SK-N-SH treated with all-trans-retinoic acid at 6 μM for 48 hours (cell line): ENCODE measurements around the gene CLDND2.

Experiments
- ATAC-seq: fragments of 200-7000 bp; cut with Tn5 transposase; 3 replicates; pipeline ENCODE4 v1.9.1; 2020; ENCODE audit warnings: mild to moderate bottlenecking, moderate library complexity
- ARNTL ChIP-seq: fragments of 450-650 bp; formaldehyde crosslinking; IDR thresholded peaks from 2 replicates; pipeline ENCODE4 v1.5.0; 2020; ENCODE audit warnings: low read depth, mild to moderate bottlenecking, moderate library complexity, borderline replicate concordance
- BACH2 ChIP-seq: fragments of 250-450 bp; sonication (Bioruptor Pico); IDR thresholded peaks from 2 replicates; pipeline ENCODE4 v1.9.0; 2021; ENCODE audit warnings: mild to moderate bottlenecking, borderline replicate concordance
- CREB5 ChIP-seq: fragments of 250-450 bp; sonication (Bioruptor Pico); IDR thresholded peaks from 2 replicates; pipeline ENCODE4 v1.5.1; 2020; ENCODE audit warnings: low read depth, mild to moderate bottlenecking, moderate library complexity
- ISL1 ChIP-seq: fragments of 250-450 bp; sonication (Bioruptor Pico); IDR thresholded peaks from 2 replicates; pipeline ENCODE4 v2.1.2; 2022; ENCODE audit warnings: mild to moderate bottlenecking, moderate library complexity
- OSR1 ChIP-seq: fragments of 250-450 bp; sonication (Bioruptor Pico); IDR thresholded peaks from 2 replicates; pipeline ENCODE4 v1.8.0; 2022; ENCODE audit warnings: moderate library complexity, mild to moderate bottlenecking, inconsistent platforms
- PATZ1 ChIP-seq: fragments of 250-450 bp; sonication (Bioruptor Pico); IDR thresholded peaks from 2 replicates; pipeline ENCODE4 v1.8.0; 2020; ENCODE audit warnings: mild to moderate bottlenecking, moderate library complexity, borderline replicate concordance
- POU6F1 ChIP-seq: fragments of 250-450 bp; sonication (Bioruptor Pico); IDR thresholded peaks from 2 replicates; pipeline ENCODE4 v1.8.0; 2021; ENCODE audit warnings: low read depth, mild to moderate bottlenecking, moderate library complexity, borderline replicate concordance
- RARB ChIP-seq: fragments of 250-450 bp; sonication (Bioruptor Pico); IDR thresholded peaks from 2 replicates; pipeline ENCODE4 v1.8.0; 2021; ENCODE audit warnings: mild to moderate bottlenecking, moderate library complexity
- SNAI2 ChIP-seq: fragments of 250-450 bp; sonication (Bioruptor Pico); IDR thresholded peaks from 2 replicates; pipeline ENCODE4 v1.5.0; 2020; ENCODE audit warnings: mild to moderate bottlenecking, moderate library complexity
- TCF4 ChIP-seq: fragments of 250-450 bp; sonication (Bioruptor Pico); IDR thresholded peaks from 2 replicates; pipeline ENCODE4 v1.8.0; 2021; ENCODE audit warnings: mild to moderate bottlenecking, moderate library complexity, borderline replicate concordance
- TOX ChIP-seq: fragments of 250-450 bp; sonication (Bioruptor Pico); IDR thresholded peaks from 2 replicates; pipeline ENCODE4 v1.8.0; 2021; ENCODE audit warnings: mild to moderate bottlenecking, moderate library complexity, borderline replicate concordance
- TSHZ2 ChIP-seq: fragments of 250-450 bp; sonication (Bioruptor Pico); IDR thresholded peaks from 2 replicates; pipeline ENCODE4 v1.5.0; 2020; ENCODE audit warnings: mild to moderate bottlenecking, moderate library complexity
- ZC3H10 ChIP-seq: fragments of 250-450 bp; sonication (Bioruptor Pico); IDR thresholded peaks from 2 replicates; pipeline ENCODE4 v1.5.1; 2021; ENCODE audit warnings: mild to moderate bottlenecking, moderate library complexity
- ZFP3 ChIP-seq: fragments of 250-450 bp; sonication (Bioruptor Pico); IDR thresholded peaks from 2 replicates; pipeline ENCODE4 v1.5.0; 2020; ENCODE audit warnings: mild to moderate bottlenecking, moderate library complexity
- ZFP30 ChIP-seq: fragments of 450-650 bp; formaldehyde crosslinking; IDR thresholded peaks from 2 replicates; pipeline ENCODE4 v1.5.0; 2022; ENCODE audit warnings: mild to moderate bottlenecking, moderate library complexity
- ZNF70 ChIP-seq: fragments of 450-650 bp; formaldehyde crosslinking; IDR thresholded peaks from 2 replicates; pipeline ENCODE4 v1.5.0; 2020; ENCODE audit warnings: mild to moderate bottlenecking, moderate library complexity
- ZNF8 ChIP-seq: fragments of 450-650 bp; formaldehyde crosslinking; IDR thresholded peaks from 2 replicates; pipeline ENCODE4 v1.5.0; 2020; ENCODE audit warnings: mild to moderate bottlenecking, moderate library complexity

CLDND2 gene

GRCh38 chr19:51341066-51341465, 27.7 kb downstream of the CLDND2 start:
- TF ChIP-seq ZNF8 (CRISPR knock-in tag), result no peak
- no peak for TF ChIP-seq TCF4 (CRISPR knock-in tag)
- TF ChIP-seq BACH2, result no peak
- TF ChIP-seq ZFP30, result no peak
- no peak for TF ChIP-seq SNAI2
- TF ChIP-seq ZC3H10, result no peak
- TF ChIP-seq CREB5, result no peak

GRCh38 chr19:51339687-51340656, 28.8 kb downstream of the CLDND2 start:
- peak; percentile 92 for ATAC-seq
- TF ChIP-seq OSR1 (CRISPR knock-in tag) (no peak), ZC3H10 (0 out of 2 replicates have a peak, but pooled peaks have one; percentile 16), ARNTL (CRISPR knock-in tag) (0 out of 2 replicates have a peak, but pooled peaks have one; percentile 52), ZFP3 (0 out of 2 replicates have a peak, but pooled peaks have one; percentile 21)

More at GRCh38 chr19:51341066-51341465, 27.7 kb downstream of the CLDND2 start:
- ATAC-seq, result no peak

- no peak for TF ChIP-seq ZC3H10
- no peak for TF ChIP-seq ISL1 (CRISPR knock-in tag)
- no peak for TF ChIP-seq ZFP3
- no peak for TF ChIP-seq ZNF70 (CRISPR knock-in tag)
- peak; percentile 18 for ATAC-seq
These were observed 29.5 kb downstream of the CLDND2 start for GRCh38 chr19:51339313-51339686.

- TF ChIP-seq PATZ1 (CRISPR knock-in tag) (no peak), BACH2 (no peak), OSR1 (CRISPR knock-in tag) (no peak), RARB (CRISPR knock-in tag) (no peak), SNAI2 (no peak), ISL1 (CRISPR knock-in tag) (no peak), TSHZ2 (no peak), ZFP30 (no peak), CREB5 (no peak), ZC3H10 (no peak), POU6F1 (CRISPR knock-in tag) (no peak), TOX (CRISPR knock-in tag) (no peak), ZNF70 (CRISPR knock-in tag) (no peak)
- ATAC-seq, result peak; percentile 89
These were observed 30.1 kb downstream of the CLDND2 start for GRCh38 chr19:51338563-51339312.
